BLaER1 treated with 17β-estradiol and CSF1 and Interleukin-3, amounts not matched to agents 10 nM and 100 nM (cell line): ENCODE measurements around the gene PITPNB.

Experiments
- H3K27ac ChIP-seq, 11 experiments: shearing (Covaris generic); formaldehyde crosslinking; 2 replicates each; pipeline ENCODE4 v1.8.1; 2022
- H3K27me3 ChIP-seq, 11 experiments: shearing (Covaris generic); formaldehyde crosslinking; 2 replicates each; pipeline ENCODE4 v1.8.1; 2022
- H3K36me3 ChIP-seq, 11 experiments: shearing (Covaris generic); formaldehyde crosslinking; 2 replicates each; pipeline ENCODE4 v1.8.1; 2022
- H3K4me1 ChIP-seq, 10 experiments: shearing (Covaris generic); formaldehyde crosslinking; 2 replicates each; pipeline ENCODE4 v1.8.1; 2022
- H3K4me2 ChIP-seq, 11 experiments: shearing (Covaris generic); formaldehyde crosslinking; 2 replicates each; pipeline ENCODE4 v1.8.1; 2022
- H3K4me3 ChIP-seq, 10 experiments: shearing (Covaris generic); formaldehyde crosslinking; 2 replicates each; pipeline ENCODE4 v1.8.1; 2022
- H3K9ac ChIP-seq, 11 experiments: shearing (Covaris generic); formaldehyde crosslinking; 2 replicates each; pipeline ENCODE4 v1.8.1; 2022
- H3K9me3 ChIP-seq, 11 experiments: shearing (Covaris generic); formaldehyde crosslinking; replicated peaks in 1 of 11; 2 replicates each; pipeline ENCODE4 v1.8.1; 2022
- H4K20me1 ChIP-seq, 11 experiments: shearing (Covaris generic); formaldehyde crosslinking; 2 replicates each; pipeline ENCODE4 v1.8.1; 2022
- Cebpa-rat ChIP-seq, 11 experiments: shearing (Covaris generic); IDR thresholded peaks; 2 replicates each; pipeline ENCODE4 v1.8.1; 2022

Gene PITPNB

GRCh38 chr22:27949421-27949820 lies 30.4 kb upstream of the PITPNB start:
- no peak for TF ChIP-seq Cebpa-rat (IDR thresholded peaks at IDR 0.05)
- Histone ChIP-seq H3K27ac (no peak overlapping the region), H3K27me3 (no peaks in the 10 kb centered on the region), H3K4me3 (no peak overlapping the region), H3K36me3 (no peaks in the 10 kb centered on the region), H3K4me2 (no peak overlapping the region), H4K20me1 (no peaks in the 10 kb centered on the region), H3K9me3 (no peaks in the 10 kb centered on the region), H3K9ac (no peak overlapping the region), H3K4me1 (peaks cover 0 to 20% (median 0%) of the 10 kb centered on the region in 10 experiments; a peak in 6 of 20 replicates)

- Histone ChIP-seq H3K4me3 (no peak overlapping the region), H3K9ac (no peak overlapping the region), H4K20me1 (no peaks in the 10 kb centered on the region), H3K27ac (no peak overlapping the region), H3K27me3 (no peaks in the 10 kb centered on the region), H3K4me2 (no peak overlapping the region), H3K4me1 (peaks cover 0 to 20% (median 0%) of the 10 kb centered on the region in 10 experiments; a peak in 6 of 20 replicates), H3K36me3 (no peaks in the 10 kb centered on the region), H3K9me3 (no peaks in the 10 kb centered on the region)
- TF ChIP-seq Cebpa-rat (IDR thresholded peaks at IDR 0.05), result no peak
Measured at GRCh38 chr22:27948569-27948968, 29.5 kb upstream of the PITPNB start.

GRCh38 chr22:27947448-27947847 lies 28.4 kb upstream of the PITPNB start:
- Histone ChIP-seq H3K27ac (no peak overlapping the region), H3K36me3 (0 out of 22 replicates have a peak, but pooled peaks cover 0 to 4% (median 0%) of the 10 kb centered on the region in 11 experiments)

GRCh38 chr22:27941143-27941542 lies 22.1 kb upstream of the PITPNB start:
- Histone ChIP-seq H3K9me3 (no peaks in the 10 kb centered on the region), H3K36me3 (0 out of 22 replicates have a peak, but pooled peaks cover 0 to 4% (median 0%) of the 10 kb centered on the region in 11 experiments), H3K4me2 (no peak overlapping the region), H3K4me3 (no peak overlapping the region), H4K20me1 (no peaks in the 10 kb centered on the region), H3K9ac (no peak overlapping the region), H3K27ac (no peak overlapping the region), H3K4me1 (peaks cover 0 to 5% (median 0%) of the 10 kb centered on the region in 10 experiments; a peak in 2 of 20 replicates), H3K27me3 (no peaks in the 10 kb centered on the region)
- no peak for TF ChIP-seq Cebpa-rat (IDR thresholded peaks at IDR 0.05)

More at GRCh38 chr22:27947448-27947847, 28.4 kb upstream of the PITPNB start:
- Histone ChIP-seq H3K27me3 (no peaks in the 10 kb centered on the region), H3K4me1 (peaks cover 0 to 12% (median 0%) of the 10 kb centered on the region in 10 experiments; a peak in 6 of 20 replicates), H3K9me3 (no peaks in the 10 kb centered on the region), H3K9ac (no peak overlapping the region), H3K4me3 (no peak overlapping the region), H4K20me1 (no peaks in the 10 kb centered on the region), H3K4me2 (no peak overlapping the region)
- TF ChIP-seq Cebpa-rat (IDR thresholded peaks at IDR 0.05), result no peak

GRCh38 chr22:27937453-27937852 lies 18.4 kb upstream of the PITPNB start:
- no peak overlapping the region for H3K9ac ChIP-seq
- no peaks in the 10 kb centered on the region for H3K9me3 ChIP-seq
- no peak for TF ChIP-seq Cebpa-rat (IDR thresholded peaks at IDR 0.05)
- no peaks in the 10 kb centered on the region for H3K36me3 ChIP-seq
- H3K4me2 ChIP-seq, result no peak overlapping the region
- no peak overlapping the region for H3K27ac ChIP-seq
- peaks cover 0 to 5% (median 0%) of the 10 kb centered on the region in 10 experiments; a peak in 1 of 20 replicates for H3K4me1 ChIP-seq
- no peaks in the 10 kb centered on the region for H3K27me3 ChIP-seq
- H3K4me3 ChIP-seq, result no peak overlapping the region
- H4K20me1 ChIP-seq, result no peaks in the 10 kb centered on the region

- TF ChIP-seq Cebpa-rat (IDR thresholded peaks at IDR 0.05), result no peak
- Histone ChIP-seq H3K9me3 (no peaks in the 10 kb centered on the region), H3K4me1 (peaks cover 0 to 5% (median 0%) of the 10 kb centered on the region in 10 experiments; a peak in 1 of 20 replicates), H3K27ac (no peak overlapping the region), H4K20me1 (no peaks in the 10 kb centered on the region), H3K4me3 (no peak overlapping the region), H3K9ac (no peak overlapping the region), H3K36me3 (no peaks in the 10 kb centered on the region), H3K27me3 (no peaks in the 10 kb centered on the region), H3K4me2 (no peak overlapping the region)
Measured at GRCh38 chr22:27935897-27936296, 16.8 kb upstream of the PITPNB start.

GRCh38 chr22:27934069-27934468 lies 15.0 kb upstream of the PITPNB start:
- TF ChIP-seq Cebpa-rat (IDR thresholded peaks at IDR 0.05), result no peak
- no peak overlapping the region for H3K9ac ChIP-seq
- no peak overlapping the region for H3K27ac ChIP-seq
- no peaks in the 10 kb centered on the region for H3K36me3 ChIP-seq
- H3K4me1 ChIP-seq, result no peaks in the 10 kb centered on the region
- H3K4me2 ChIP-seq, result no peak overlapping the region
- H3K4me3 ChIP-seq, result no peak overlapping the region
- H3K9me3 ChIP-seq, result no peaks in the 10 kb centered on the region
- no peaks in the 10 kb centered on the region; a peak in 1 of 22 replicates for H4K20me1 ChIP-seq
- no peaks in the 10 kb centered on the region for H3K27me3 ChIP-seq

- Histone ChIP-seq H4K20me1 (no peaks in the 10 kb centered on the region; a peak in 1 of 22 replicates), H3K4me2 (no peak overlapping the region), H3K27me3 (no peaks in the 10 kb centered on the region), H3K27ac (no peak overlapping the region), H3K9ac (no peak overlapping the region), H3K9me3 (no peaks in the 10 kb centered on the region), H3K4me1 (no peaks in the 10 kb centered on the region), H3K36me3 (no peaks in the 10 kb centered on the region), H3K4me3 (no peak overlapping the region)
- TF ChIP-seq Cebpa-rat (IDR thresholded peaks at IDR 0.05), result no peak
Measured at GRCh38 chr22:27933186-27933983, 14.3 kb upstream of the PITPNB start.

GRCh38 chr22:27930331-27931060 lies 11.4 kb upstream of the PITPNB start:
- 0 out of 22 replicates have a peak, but pooled peaks cover 0 to 4% (median 0%) of the 10 kb centered on the region in 11 experiments for H3K36me3 ChIP-seq
- no peaks in the 10 kb centered on the region; a peak in 1 of 22 replicates for H4K20me1 ChIP-seq
- H3K27me3 ChIP-seq, result no peaks in the 10 kb centered on the region
- no peak overlapping the region for H3K4me2 ChIP-seq
- no peak overlapping the region for H3K9ac ChIP-seq
- peaks cover 0 to 10% (median 6%) of the 10 kb centered on the region in 11 experiments; a peak in 11 of 22 replicates for H3K9me3 ChIP-seq
- H3K27ac ChIP-seq, result no peak overlapping the region
- no peak overlapping the region for H3K4me3 ChIP-seq
- TF ChIP-seq Cebpa-rat (IDR thresholded peaks at IDR 0.05), result no peak
- no peaks in the 10 kb centered on the region for H3K4me1 ChIP-seq
